Body of pancreas (tissue), 4 donors: ENCODE measurements around the gene KAT7.

ENCODE experiments used
- POLR2A ChIP-seq, 3 donors: fragments of 450-650 bp; IDR thresholded peaks; one replicate each; pipeline ENCODE4 v1.6.1; 2016; ENCODE audit warnings: antibody characterized with exemption in 3 of 3, mild to moderate bottlenecking in 2 of 3
- TF ChIP-seq, protein P1 (sequence below), 7 experiments: fragments of 450-650 bp in 4 of 7; fragments of 200-600 bp in 3 of 7; sonication (generic) in 3 of 7; IDR thresholded peaks; one replicate each; pipeline ENCODE4 v1.5.1; 2016 to 2019; ENCODE audit warnings: antibody characterized with exemption in 7 of 7

DNA sequence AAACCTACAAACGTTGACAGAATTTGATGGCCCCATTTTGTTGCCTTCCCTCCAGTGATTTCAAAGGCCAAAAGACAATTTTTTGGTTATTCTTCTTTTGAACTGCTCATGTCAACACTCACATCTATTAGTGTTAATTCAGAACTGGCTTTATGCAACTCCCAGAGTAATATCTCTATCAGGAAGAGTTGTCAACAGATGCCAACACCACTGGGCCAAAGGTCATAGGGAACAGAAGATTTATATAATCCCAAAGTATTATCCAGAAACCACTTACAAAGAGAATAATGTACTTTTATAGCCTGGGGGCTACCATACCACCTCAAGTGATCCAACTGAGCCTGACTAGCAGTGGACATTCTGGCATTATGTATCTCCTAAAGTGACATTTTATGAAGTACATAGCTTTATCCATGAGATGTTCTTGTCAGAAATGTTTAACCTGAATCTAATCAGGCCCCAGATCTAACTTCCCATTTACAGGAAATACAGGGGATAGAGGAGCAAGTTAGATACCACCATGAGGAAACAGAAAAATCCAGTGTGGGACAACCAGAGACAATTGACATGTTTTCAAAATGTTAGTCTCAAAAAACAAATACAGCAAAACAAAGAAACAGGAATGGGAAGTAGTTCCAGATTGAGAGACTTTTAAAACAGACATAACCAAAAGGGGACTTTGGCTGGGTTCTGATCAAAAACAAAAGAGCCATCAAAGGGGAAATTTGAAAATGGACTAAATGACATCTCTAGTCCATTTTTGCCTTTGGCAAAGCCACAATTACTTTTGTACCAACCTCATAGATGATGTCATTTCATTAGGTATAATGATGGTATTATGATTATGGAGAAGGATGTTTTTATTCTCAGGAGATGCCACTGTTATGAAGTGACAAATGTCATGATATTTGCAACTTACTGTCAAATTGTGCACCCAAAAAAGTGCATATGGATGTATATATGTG lies 43.0 kb upstream of the KAT7 start:
- TF ChIP-seq, protein P1, sequence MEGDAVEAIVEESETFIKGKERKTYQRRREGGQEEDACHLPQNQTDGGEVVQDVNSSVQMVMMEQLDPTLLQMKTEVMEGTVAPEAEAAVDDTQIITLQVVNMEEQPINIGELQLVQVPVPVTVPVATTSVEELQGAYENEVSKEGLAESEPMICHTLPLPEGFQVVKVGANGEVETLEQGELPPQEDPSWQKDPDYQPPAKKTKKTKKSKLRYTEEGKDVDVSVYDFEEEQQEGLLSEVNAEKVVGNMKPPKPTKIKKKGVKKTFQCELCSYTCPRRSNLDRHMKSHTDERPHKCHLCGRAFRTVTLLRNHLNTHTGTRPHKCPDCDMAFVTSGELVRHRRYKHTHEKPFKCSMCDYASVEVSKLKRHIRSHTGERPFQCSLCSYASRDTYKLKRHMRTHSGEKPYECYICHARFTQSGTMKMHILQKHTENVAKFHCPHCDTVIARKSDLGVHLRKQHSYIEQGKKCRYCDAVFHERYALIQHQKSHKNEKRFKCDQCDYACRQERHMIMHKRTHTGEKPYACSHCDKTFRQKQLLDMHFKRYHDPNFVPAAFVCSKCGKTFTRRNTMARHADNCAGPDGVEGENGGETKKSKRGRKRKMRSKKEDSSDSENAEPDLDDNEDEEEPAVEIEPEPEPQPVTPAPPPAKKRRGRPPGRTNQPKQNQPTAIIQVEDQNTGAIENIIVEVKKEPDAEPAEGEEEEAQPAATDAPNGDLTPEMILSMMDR (IDR thresholded peaks at IDR 0.05): no peak
- TF ChIP-seq POLR2A (IDR thresholded peaks at IDR 0.05): no peak
